NCI-H774 (cell line): ENCODE measurements around the gene MACO1.

Experiments
- DNase-seq: peaks from one replicate; lab custom pipeline; 2025; lab: John Stamatoyannopoulos, UW

MACO1 gene

GRCh38 chr1:25524568-25525360, 94.1 kb downstream of the MACO1 start:
- no peak for DNase-seq

- DNase-seq: no peak
These were observed 94.6 kb downstream of the MACO1 start for GRCh38 chr1:25525361-25525688.

GRCh38 chr1:25526753-25527152, 96.1 kb downstream of the MACO1 start:
- no peak for DNase-seq

GRCh38 chr1:25527226-25527846, 96.6 kb downstream of the MACO1 start:
- no peak for DNase-seq

GRCh38 chr1:25527946-25528595, 97.4 kb downstream of the MACO1 start:
- DNase-seq: no peak

- DNase-seq: no peak
These were observed 98.3 kb downstream of the MACO1 start for GRCh38 chr1:25528881-25529517.

GRCh38 chr1:25529518-25530185, 99.0 kb downstream of the MACO1 start:
- no peak for DNase-seq

GRCh38 chr1:25530186-25531081, 99.7 kb downstream of the MACO1 start:
- DNase-seq: no peak

- no peak for DNase-seq
These were observed 100.4 kb downstream of the MACO1 start for GRCh38 chr1:25531082-25531461.

- no peak for DNase-seq
These were observed 102.3 kb downstream of the MACO1 start for GRCh38 chr1:25532970-25533369.

- DNase-seq: no peak
These were observed 103.2 kb downstream of the MACO1 start for GRCh38 chr1:25533775-25534409.

- no peak for DNase-seq
These were observed 103.7 kb downstream of the MACO1 start for GRCh38 chr1:25534410-25534788.

- no peak for DNase-seq
These were observed 105.4 kb downstream of the MACO1 start for GRCh38 chr1:25536124-25536523.

- no peak for DNase-seq
These were observed 106.6 kb downstream of the MACO1 start for GRCh38 chr1:25537153-25537831.

- DNase-seq: no peak
These were observed 107.6 kb downstream of the MACO1 start for GRCh38 chr1:25538191-25538767.

- no peak for DNase-seq
These were observed 110.1 kb downstream of the MACO1 start for GRCh38 chr1:25540750-25541342.

GRCh38 chr1:25541425-25541824, 110.7 kb downstream of the MACO1 start:
- DNase-seq: no peak

GRCh38 chr1:25541889-25542658, 111.4 kb downstream of the MACO1 start:
- no peak for DNase-seq

GRCh38 chr1:25543005-25543424, 112.3 kb downstream of the MACO1 start:
- DNase-seq: no peak
